Immature natural killer cell (primary cell): ENCODE measurements around the gene NHS. TPM values are rescaled to one million over a fixed set of nuclear protein-coding genes. Genes with fewer than 3 reads are reported as not detected.
"Not testable (repeated sequence)": the region's sequence is repeated elsewhere in the genome, so short reads cannot be mapped to it uniquely, and the experiment has no call there.

Experiments used
- DNase-seq, 3 donors: peaks; one replicate each; pipeline ENCODE4 v3.0.0; 2022; ENCODE audit warnings: mixed read lengths in 1 of 3
- H3K27ac Mint-ChIP-seq, 6 donors: one replicate each; pipeline ENCODE4 v1.8.0; 2020; ENCODE audit warnings: mixed read lengths in 6 of 6, mild to moderate bottlenecking in 5 of 6, inconsistent platforms in 4 of 6, moderate library complexity in 3 of 6
- H3K27me3 Mint-ChIP-seq, 3 donors: one replicate each; pipeline ENCODE4 v1.8.0; 2020 to 2021; ENCODE audit warnings: low read depth in 3 of 3, mild to moderate bottlenecking in 3 of 3, mixed read lengths in 3 of 3, moderate library complexity in 3 of 3, inconsistent platforms in 1 of 3
- H3K36me3 Mint-ChIP-seq, 3 donors: one replicate each; pipeline ENCODE4 v1.8.0; 2020; ENCODE audit warnings: mixed read lengths in 3 of 3, inconsistent platforms in 2 of 3, mild to moderate bottlenecking in 2 of 3
- H3K4me1 Mint-ChIP-seq, 2 donors: one replicate each; pipeline ENCODE4 v1.8.0; 2020; ENCODE audit warnings: inconsistent platforms in 2 of 2, mild to moderate bottlenecking in 2 of 2, mixed read lengths in 2 of 2, moderate library complexity in 1 of 2
- H3K4me3 Mint-ChIP-seq, 5 donors: one replicate each; pipeline ENCODE4 v1.8.0; 2020; ENCODE audit warnings: mild to moderate bottlenecking in 5 of 5, mixed read lengths in 5 of 5, inconsistent platforms in 3 of 5, moderate library complexity in 3 of 5
- H3K9me3 Mint-ChIP-seq, 6 donors: one replicate each; pipeline ENCODE4 v1.8.0; 2020; ENCODE audit warnings: mild to moderate bottlenecking in 6 of 6, mixed read lengths in 6 of 6, inconsistent platforms in 4 of 6, moderate library complexity in 3 of 6
- polyA plus RNA-seq, 3 donors: library from polyadenylated mRNA; unstranded; fragments of 300-500 nt; fragmentation: Illumina TruSeq; gene quantifications; one replicate each; pipeline ENCODE4 v1.2.3, GENCODE V29; 2021

NHS gene
- polyA plus RNA-seq, 3 donors from 2014 or later, result 0.87 TPM; not detected in 2

DNA sequence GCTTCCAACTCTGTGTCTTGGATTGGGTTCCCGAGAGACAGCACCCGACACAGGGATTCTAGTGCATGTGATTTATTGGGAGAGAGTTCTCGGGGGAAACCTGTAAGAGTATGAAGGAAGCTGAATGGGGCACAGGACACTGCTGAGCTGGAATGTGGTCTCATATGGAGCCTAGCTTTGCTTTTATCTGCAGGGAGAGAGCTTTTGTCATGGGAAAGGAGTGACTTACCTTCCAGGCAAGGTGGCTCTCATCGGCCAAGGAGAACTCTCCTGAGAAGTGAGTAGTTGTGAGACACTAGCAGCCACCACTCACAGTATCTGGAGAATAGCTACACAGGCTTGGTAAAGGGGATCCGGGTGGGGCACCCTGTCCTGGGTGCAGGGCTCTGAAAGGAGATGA is 124.5 kb downstream of the NHS start:
- no peak overlapping the region for H3K27ac Mint-ChIP-seq
- H3K4me1 Mint-ChIP-seq, result no peaks in the 10 kb centered on the region
- no peak overlapping the region for H3K4me3 Mint-ChIP-seq
- no peaks in the 10 kb centered on the region for H3K36me3 Mint-ChIP-seq
- peaks cover 0 to 3% (median 2%) of the 10 kb centered on the region in 3 donors for H3K27me3 Mint-ChIP-seq
- H3K9me3 Mint-ChIP-seq, result peaks cover 0 to 5% (median 0%) of the 10 kb centered on the region in 6 donors
- DNase-seq, result no peak

DNA sequence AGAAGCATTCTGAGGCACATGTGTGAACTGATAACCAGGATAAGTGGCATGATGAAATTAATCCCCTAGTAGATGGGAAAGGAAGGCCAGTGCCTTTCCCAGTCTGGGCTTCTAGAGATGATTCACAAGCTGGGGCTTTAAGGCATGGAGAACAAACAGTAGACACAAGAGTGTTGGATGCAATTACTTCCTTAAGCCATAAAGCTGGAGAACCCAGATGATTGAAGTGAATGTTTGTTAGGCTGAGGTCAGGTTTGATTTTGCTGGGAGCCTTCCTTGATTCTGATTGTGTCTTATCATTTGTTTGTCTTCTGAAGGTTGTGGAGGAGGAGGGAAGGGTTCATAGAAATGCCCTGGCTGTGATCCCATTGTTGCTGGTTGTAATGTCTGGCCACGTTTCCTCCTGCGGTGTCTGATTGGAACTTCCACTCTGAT is 125.2 kb downstream of the NHS start:
- no peak for DNase-seq
- H3K4me1 Mint-ChIP-seq, result no peaks in the 10 kb centered on the region
- no peaks in the 10 kb centered on the region for H3K36me3 Mint-ChIP-seq
- H3K4me3 Mint-ChIP-seq, result no peak overlapping the region
- H3K27ac Mint-ChIP-seq, result no peak overlapping the region
- H3K27me3 Mint-ChIP-seq, result peaks cover 0 to 3% (median 2%) of the 10 kb centered on the region in 3 donors
- peaks cover 0 to 5% (median 0%) of the 10 kb centered on the region in 6 donors for H3K9me3 Mint-ChIP-seq

DNA sequence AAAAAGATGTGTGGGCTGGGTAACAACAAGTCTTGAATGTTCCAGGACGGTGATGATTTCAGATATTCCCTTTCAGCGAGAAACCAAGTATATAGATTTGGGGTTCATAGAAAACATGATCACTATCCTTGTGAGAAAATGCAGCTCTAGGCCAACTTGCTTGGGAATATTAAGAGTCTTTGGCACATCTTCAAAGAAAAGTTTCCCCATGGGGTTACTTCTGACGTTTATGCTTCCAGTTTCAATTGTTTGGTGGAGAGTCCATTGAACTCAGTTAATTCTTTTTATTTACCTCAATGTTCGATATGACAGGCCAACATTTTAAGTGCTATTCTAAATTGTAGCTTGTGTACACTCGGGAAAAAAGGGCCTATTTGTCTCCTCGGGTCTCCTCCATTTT is 126.7 kb downstream of the NHS start:
- peaks cover 0 to 4% (median 0%) of the 10 kb centered on the region in 6 donors for H3K9me3 Mint-ChIP-seq
- no peaks in the 10 kb centered on the region for H3K4me1 Mint-ChIP-seq
- H3K27ac Mint-ChIP-seq, result no peak overlapping the region
- H3K36me3 Mint-ChIP-seq, result no peaks in the 10 kb centered on the region
- no peak overlapping the region for H3K4me3 Mint-ChIP-seq
- no peak for DNase-seq
- H3K27me3 Mint-ChIP-seq, result peaks cover 2 to 4% (median 3%) of the 10 kb centered on the region in 3 donors

DNA sequence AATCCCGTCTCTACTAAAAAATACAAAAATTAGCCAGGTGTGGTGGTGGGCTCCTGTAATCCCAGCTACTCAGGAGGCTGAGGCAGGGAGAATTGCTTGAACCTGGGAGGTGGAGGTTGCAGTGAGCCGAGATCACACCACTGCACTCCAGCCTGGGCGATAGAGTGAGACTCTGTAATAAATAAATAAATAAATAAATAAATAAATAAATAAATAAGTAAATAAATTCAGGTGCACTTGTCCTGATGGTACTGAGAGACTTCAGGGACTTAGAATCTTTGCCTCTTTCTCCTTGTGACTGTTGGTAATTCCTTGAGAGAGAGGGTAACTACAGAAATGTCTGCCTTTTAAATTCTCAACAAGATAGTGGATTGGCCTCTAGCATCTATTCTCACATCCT is 131.4 kb downstream of the NHS start:
- not testable (repeated sequence) for H3K27me3 Mint-ChIP-seq, H3K27ac Mint-ChIP-seq, DNase-seq, H3K9me3 Mint-ChIP-seq, H3K4me3 Mint-ChIP-seq, H3K4me1 Mint-ChIP-seq, H3K36me3 Mint-ChIP-seq

DNA sequence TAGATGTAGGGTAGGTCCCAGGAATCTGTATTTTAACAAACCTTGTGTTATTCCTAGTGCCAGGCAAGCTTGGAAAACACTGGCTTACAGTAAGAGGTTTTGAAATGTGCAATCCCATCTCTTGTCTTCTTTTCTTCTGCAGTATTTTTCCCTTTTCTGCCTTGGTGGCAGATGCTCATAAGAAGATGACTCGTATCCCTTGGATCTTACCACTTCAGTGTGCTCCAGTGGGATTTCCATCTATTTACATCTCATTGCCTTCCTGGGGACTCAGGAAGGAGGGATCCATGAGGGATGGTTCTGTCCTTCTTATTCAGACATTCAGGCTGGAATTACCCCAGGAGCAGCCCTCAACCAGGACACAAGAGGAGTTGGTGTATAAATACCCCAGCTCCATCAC is 136.6 kb downstream of the NHS start:
- no peaks in the 10 kb centered on the region for H3K4me1 Mint-ChIP-seq
- H3K27me3 Mint-ChIP-seq, result peaks cover 0 to 7% (median 4%) of the 10 kb centered on the region in 3 donors
- peaks cover 0 to 2% (median 0%) of the 10 kb centered on the region in 6 donors for H3K9me3 Mint-ChIP-seq
- H3K4me3 Mint-ChIP-seq, result no peak overlapping the region
- H3K36me3 Mint-ChIP-seq, result no peaks in the 10 kb centered on the region
- H3K27ac Mint-ChIP-seq, result no peak overlapping the region
- DNase-seq, result no peak

DNA sequence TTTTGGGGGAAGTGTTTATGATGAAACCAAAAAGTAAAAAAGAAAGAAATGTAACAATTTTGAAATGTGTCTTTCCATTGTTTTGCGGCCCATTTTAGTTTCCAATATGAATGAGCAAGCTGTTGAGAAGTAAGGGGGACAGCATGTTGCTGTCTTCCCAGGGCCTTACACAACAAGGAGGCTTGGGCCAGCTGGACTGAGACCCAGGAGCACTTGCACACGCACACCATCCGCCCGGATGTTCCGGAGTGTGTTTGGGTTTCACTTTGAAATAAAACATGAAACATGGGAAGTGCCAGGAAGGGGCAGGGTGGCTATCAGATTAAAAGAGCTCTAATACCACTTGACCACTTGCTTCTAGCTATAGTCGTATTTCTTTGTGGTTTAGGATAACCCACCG is 144.4 kb downstream of the NHS start:
- H3K4me3 Mint-ChIP-seq, result no peak overlapping the region
- DNase-seq, result no peak
- no peaks in the 10 kb centered on the region for H3K36me3 Mint-ChIP-seq
- H3K9me3 Mint-ChIP-seq, result no peaks in the 10 kb centered on the region
- no peaks in the 10 kb centered on the region for H3K4me1 Mint-ChIP-seq
- H3K27ac Mint-ChIP-seq, result no peak overlapping the region
- H3K27me3 Mint-ChIP-seq, result peaks cover 0 to 2% (median 2%) of the 10 kb centered on the region in 3 donors

DNA sequence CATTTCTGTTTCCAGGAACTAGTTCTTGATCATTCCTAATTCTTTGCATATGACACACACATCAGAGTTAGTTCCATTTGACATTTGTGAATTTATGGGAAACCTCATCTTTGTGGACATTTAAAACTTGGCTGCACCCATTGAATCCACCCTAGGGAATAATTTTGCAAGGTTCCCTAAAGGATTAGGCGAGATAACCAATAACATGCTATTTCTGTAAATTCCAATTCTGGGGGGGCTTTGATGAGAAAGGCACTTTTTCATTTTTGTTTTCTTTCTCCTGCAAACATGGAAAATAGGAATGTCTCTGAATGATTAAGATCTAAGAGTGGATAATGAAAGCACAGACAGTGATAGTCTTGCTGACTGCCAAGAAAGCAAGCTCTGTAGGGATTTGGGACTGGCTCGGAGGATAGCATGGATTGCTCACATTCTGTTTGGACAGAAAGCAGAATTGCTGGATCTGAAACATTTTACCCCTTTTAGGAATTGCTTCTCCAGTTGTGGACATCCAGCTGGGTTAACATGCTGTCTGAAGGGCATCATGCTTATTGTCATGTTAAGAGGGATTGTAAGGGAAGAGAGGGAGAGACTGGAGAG is 145.1 kb downstream of the NHS start:
- no peaks in the 10 kb centered on the region for H3K4me1 Mint-ChIP-seq
- no peaks in the 10 kb centered on the region for H3K9me3 Mint-ChIP-seq
- no peak overlapping the region for H3K27ac Mint-ChIP-seq
- DNase-seq, result no peak
- H3K27me3 Mint-ChIP-seq, result peaks cover 0 to 2% (median 2%) of the 10 kb centered on the region in 3 donors
- H3K4me3 Mint-ChIP-seq, result no peak overlapping the region
- H3K36me3 Mint-ChIP-seq, result no peaks in the 10 kb centered on the region

DNA sequence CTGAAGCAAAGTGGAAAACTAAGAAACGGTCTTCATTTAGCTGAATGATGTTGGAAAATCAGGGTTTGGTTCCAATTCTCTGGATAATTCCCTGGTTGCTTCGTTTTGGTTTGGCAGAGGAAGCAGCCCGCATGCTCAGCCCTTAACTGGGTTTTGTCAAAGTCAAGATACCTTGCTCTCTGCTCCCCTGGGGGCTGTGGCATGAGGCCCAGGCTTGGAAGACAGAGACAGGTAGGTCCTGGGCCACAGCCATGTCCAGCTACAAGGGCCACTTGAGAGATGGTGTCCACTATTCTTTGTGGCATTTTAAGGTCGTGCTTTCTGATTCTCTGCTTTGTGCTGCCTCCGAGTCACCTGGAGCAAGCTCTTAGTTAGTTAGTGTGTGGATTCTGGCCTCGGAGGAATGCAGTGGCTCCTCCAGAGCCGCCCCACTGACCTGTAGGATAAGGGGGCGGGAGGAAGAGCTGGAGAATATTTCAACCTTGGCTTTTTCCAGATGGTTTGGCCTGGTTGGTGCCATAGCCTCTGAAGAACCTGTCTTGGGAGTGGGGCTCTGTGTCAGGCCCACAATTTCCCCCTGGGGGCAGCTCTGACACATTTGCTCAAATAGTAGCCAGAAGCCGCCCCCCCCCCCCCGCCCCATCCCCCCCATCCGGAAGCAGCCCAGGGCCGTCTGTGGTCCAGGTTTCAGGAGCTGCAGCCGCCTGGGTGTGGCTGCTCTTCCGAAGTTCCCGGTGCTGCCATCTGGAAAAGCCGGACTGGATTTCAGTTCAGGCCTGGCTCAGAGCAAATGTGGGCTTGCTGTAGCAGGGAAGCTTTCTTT is 147.1 kb downstream of the NHS start:
- peaks cover 0 to 2% (median 2%) of the 10 kb centered on the region in 3 donors for H3K27me3 Mint-ChIP-seq
- H3K9me3 Mint-ChIP-seq, result no peaks in the 10 kb centered on the region
- H3K4me3 Mint-ChIP-seq, result no peak overlapping the region
- H3K36me3 Mint-ChIP-seq, result no peaks in the 10 kb centered on the region
- no peak for DNase-seq
- H3K27ac Mint-ChIP-seq, result no peak overlapping the region
- H3K4me1 Mint-ChIP-seq, result no peaks in the 10 kb centered on the region

DNA sequence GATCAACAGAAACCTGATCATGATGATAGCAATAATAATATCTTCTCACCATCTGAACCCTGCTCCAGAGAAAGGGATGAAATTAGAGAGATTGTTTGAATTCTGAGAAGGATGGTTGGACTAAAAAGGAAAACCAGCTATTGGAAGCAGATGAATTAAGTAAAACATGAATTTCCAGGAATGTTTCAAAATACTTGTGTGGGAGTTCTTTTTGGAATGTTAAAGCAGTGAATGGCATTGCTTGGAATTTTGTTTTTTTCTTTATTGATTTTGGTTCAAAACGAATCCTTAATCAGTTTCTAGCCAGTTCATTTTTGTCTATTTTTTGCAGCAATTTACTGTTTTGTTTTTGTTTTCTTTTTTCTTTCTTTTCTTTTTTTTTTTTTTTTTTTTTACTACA is 150.3 kb downstream of the NHS start:
- H3K4me3 Mint-ChIP-seq, result no peak overlapping the region
- no peak for DNase-seq
- H3K27ac Mint-ChIP-seq, result no peak overlapping the region
- no peaks in the 10 kb centered on the region for H3K4me1 Mint-ChIP-seq
- H3K9me3 Mint-ChIP-seq, result no peaks in the 10 kb centered on the region
- peaks cover 0 to 2% (median 0%) of the 10 kb centered on the region in 3 donors for H3K27me3 Mint-ChIP-seq
- H3K36me3 Mint-ChIP-seq, result no peaks in the 10 kb centered on the region

DNA sequence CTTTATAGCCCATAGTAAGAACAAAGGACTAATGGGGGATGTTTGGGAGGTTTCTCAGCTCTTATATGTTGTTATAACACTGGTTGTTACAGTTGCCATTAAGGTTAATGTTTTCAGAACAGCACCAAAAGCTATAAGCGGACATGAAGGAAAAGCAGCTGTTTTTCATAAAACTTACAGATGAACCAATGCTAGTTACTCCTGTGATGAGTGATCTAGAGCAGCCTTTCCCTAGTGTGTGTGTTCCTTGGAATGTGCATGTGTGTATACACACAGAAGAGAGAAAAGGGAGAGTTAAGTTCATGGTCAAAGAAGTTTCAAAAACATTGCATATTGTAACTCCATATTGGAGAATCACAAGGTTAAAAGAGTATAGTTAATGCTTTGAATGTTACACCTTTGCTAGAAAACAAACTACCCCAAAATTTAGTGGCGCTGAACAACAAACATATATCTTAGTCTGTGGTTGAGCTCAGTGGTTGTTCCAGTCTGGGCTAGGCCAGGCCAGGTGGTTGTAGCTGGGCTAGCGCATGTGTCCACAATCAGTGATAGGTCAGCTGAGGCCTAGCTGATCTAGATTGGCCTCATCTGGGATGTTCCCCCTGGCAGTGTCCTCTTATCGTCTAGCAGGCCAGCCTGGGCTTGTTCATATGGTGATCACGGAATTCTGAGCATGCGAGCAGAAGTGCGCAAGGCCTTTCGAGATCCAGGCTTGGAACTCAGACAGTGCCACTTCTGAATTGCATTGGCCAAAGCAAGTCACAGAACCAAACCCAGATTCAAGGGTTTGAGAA is 151.0 kb downstream of the NHS start:
- no peaks in the 10 kb centered on the region for H3K9me3 Mint-ChIP-seq
- H3K27ac Mint-ChIP-seq, result no peak overlapping the region
- DNase-seq, result no peak
- peaks cover 0 to 3% (median 0%) of the 10 kb centered on the region in 3 donors for H3K27me3 Mint-ChIP-seq
- no peaks in the 10 kb centered on the region for H3K4me1 Mint-ChIP-seq
- no peaks in the 10 kb centered on the region for H3K36me3 Mint-ChIP-seq
- no peak overlapping the region for H3K4me3 Mint-ChIP-seq

DNA sequence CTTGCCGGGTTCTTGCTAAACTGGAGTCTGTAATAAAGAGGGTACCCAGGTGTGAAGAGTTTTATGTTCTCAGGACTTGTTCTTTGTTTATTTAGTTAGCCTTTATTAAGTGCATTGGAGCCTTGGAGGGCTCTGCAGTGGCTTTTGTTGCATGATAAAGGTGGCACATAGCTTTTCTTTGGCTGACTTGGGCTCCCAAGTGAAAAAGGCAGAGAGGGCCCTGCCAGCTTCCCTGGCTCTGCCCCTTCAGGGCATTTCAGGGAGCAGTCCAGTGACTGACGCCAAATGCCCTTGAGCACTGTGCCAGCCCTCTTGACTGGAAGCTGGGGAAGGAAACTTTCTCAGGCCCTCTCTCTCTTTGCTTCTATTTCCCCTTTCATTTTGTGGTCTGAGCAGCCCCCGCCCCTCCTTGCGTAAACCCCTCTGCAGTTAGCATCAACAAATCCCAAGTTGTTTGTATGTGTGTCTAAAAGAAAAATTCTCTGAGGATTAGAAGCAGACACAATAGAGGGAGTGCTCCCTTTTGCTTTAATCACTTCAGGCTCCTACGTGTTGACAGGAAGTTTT is 152.2 kb downstream of the NHS start:
- Mint-ChIP-seq H3K27ac (no peak overlapping the region), H3K36me3 (no peaks in the 10 kb centered on the region), H3K4me1 (no peaks in the 10 kb centered on the region), H3K4me3 (no peak overlapping the region), H3K27me3 (peaks cover 0 to 5% (median 0%) of the 10 kb centered on the region in 3 donors), H3K9me3 (no peaks in the 10 kb centered on the region)
- no peak for DNase-seq

DNA sequence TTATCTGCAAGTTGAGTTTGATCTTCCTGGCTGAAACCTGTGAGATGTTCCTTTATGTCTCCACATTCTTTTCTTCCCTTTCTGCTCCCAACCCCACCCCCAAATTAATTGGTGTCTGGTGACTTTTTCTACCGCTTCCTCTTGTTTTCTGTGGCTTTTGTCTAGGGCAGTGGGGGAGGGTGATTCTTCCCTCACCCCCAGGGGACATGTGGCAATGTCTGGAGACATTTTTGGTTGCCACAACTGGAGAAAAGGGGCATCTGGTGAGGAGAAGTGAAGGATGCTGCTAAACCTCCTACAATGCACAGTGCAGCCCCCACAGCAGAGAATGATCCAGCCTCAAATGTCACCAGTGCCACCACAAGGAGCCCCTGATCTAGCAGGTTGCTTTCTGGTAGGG is 152.9 kb downstream of the NHS start:
- H3K36me3 Mint-ChIP-seq, result no peaks in the 10 kb centered on the region
- no peak overlapping the region for H3K4me3 Mint-ChIP-seq
- no peak overlapping the region for H3K27ac Mint-ChIP-seq
- H3K9me3 Mint-ChIP-seq, result no peaks in the 10 kb centered on the region
- DNase-seq, result no peak
- H3K27me3 Mint-ChIP-seq, result peaks cover 0 to 5% (median 1%) of the 10 kb centered on the region in 3 donors
- no peaks in the 10 kb centered on the region for H3K4me1 Mint-ChIP-seq

DNA sequence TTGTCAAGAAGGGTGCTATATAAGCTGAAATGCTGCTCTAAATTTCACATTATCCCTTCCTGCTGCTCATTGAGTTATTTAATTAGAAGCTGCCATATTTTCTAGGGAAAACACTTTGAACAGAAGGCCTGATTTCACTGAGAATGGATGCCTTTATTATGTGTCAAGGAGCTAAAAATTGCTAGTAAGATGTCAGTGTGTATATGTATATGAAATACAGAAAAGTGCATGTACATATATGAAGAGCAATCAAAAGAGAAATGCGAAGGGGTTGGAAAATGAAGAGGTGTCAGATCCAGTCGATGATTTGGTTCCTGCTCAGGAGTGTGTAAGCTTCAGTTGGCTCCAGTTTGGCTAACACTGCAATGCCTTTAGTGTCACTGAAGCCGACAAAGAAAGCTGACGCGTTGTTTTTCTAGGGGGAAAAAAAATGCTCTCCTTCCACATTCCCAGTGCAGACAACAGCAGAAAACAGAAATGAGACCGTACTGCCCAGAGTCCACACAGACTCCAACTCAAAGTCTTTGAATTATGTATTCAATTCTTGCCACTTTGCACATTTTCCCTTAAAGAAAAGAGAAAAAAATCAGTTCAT is 154.2 kb downstream of the NHS start:
- no peak overlapping the region for H3K27ac Mint-ChIP-seq
- H3K36me3 Mint-ChIP-seq, result no peaks in the 10 kb centered on the region

More for the DNA sequence above, 154.2 kb downstream of the NHS start:
- H3K27me3 Mint-ChIP-seq, result peaks cover 0 to 5% (median 2%) of the 10 kb centered on the region in 3 donors
- H3K9me3 Mint-ChIP-seq, result no peaks in the 10 kb centered on the region
- no peak for DNase-seq
- H3K4me3 Mint-ChIP-seq, result no peak overlapping the region
- no peaks in the 10 kb centered on the region for H3K4me1 Mint-ChIP-seq
